A549 (cell line): ENCODE measurements around the gene PLGRKT. TPM values are rescaled to one million over a fixed set of nuclear protein-coding genes. Genes with fewer than 3 reads are reported as not detected.
"Not testable (repeated sequence)": the region's sequence is repeated elsewhere in the genome, so short reads cannot be mapped to it uniquely, and the experiment has no call there.

Experiments used
- ATAC-seq, 2 experiments: fragments of 200-7000 bp in 1 of 2; fragments of >200 bp in 1 of 2; cut with Nextera tagmentation in 1 of 2; cut with Tn5 transposase in 1 of 2; 3 replicates each; pipeline versions ENCODE4 v1.8.0 to v1.9.1; 2018 to 2020; ENCODE audit warnings: mild to moderate bottlenecking in 1 of 2, moderate library complexity in 1 of 2
- CTCF ChIA-PET: fragments of 300-600 bp; sonication (Branson Sonifier 250); formaldehyde crosslinking; extraction: SDS; loops from one replicate; lab custom pipeline; 2021; ENCODE audit warnings: antibody characterized with exemption, inconsistent platforms; lab: Yijun Ruan, JAX
- POLR2A ChIA-PET: fragments of 350-600 bp; formaldehyde crosslinking; extraction: SDS; loops from one replicate; lab custom pipeline; 2021; ENCODE audit warnings: antibody characterized with exemption, inconsistent platforms; lab: Yijun Ruan, JAX
- DNase-seq, 2 experiments: peaks; one replicate each; pipeline versions ENCODE4 v3.0.0 to v3.0.0-alpha.2; 2011 to 2016; ENCODE audit warnings: low read depth in 1 of 2, low spot score in 1 of 2
- FAIRE-seq: peaks from 2 replicates; lab custom pipeline; 2011; peaks lifted over from hg19 to GRCh38; lab: Jason Lieb, UNC
- H3K27ac ChIP-seq, 2 experiments: fragments of >200 bp; sonication (Bioruptor Twin); formaldehyde crosslinking; 3 replicates each; pipeline ENCODE4 v1.5.1; 2016 to 2017
- H3K4me1 ChIP-seq: fragments of >200 bp; sonication (Bioruptor Twin); formaldehyde crosslinking; 3 replicates; pipeline ENCODE4 v1.6.1; 2016
- H3K4me2 ChIP-seq: fragments of >200 bp; sonication (Bioruptor Twin); formaldehyde crosslinking; 3 replicates; pipeline ENCODE4 v1.6.1; 2016
- H3K4me3 ChIP-seq: fragments of >200 bp; sonication (Bioruptor Twin); formaldehyde crosslinking; 3 replicates; pipeline ENCODE4 v1.5.1; 2016
- H3K9me3 ChIP-seq: fragments of >200 bp; sonication (Bioruptor Twin); formaldehyde crosslinking; 3 replicates; pipeline ENCODE4 v1.6.1; 2016
- BCL3 ChIP-seq: fragments of >200 bp; sonication (Bioruptor Twin); formaldehyde crosslinking; IDR thresholded peaks from 3 replicates; pipeline ENCODE4 v1.6.1; 2016
- BHLHE40 ChIP-seq: IDR thresholded peaks from 2 replicates; pipeline ENCODE4 v1.6.1; 2012; ENCODE audit warnings: low read depth, low read length, inconsistent platforms
- CBX2 ChIP-seq: fragments of 200-600 bp; sonication (generic); IDR thresholded peaks from 2 replicates; pipeline ENCODE4 v1.6.1; 2016; ENCODE audit warnings: low read depth, mild to moderate bottlenecking, borderline replicate concordance
- CHD2 ChIP-seq: fragments of 150-350 bp; IDR thresholded peaks from 2 replicates; pipeline ENCODE4 v1.6.1; 2014; ENCODE audit warnings: low read length; ENCODE audit not compliant: partially characterized antibody
- EHF ChIP-seq: fragments of 250-450 bp; sonication (Bioruptor Pico); IDR thresholded peaks from 2 replicates; pipeline ENCODE4 v1.5.0; 2020; ENCODE audit warnings: mild to moderate bottlenecking
- ESRRA ChIP-seq: fragments of 150-350 bp; IDR thresholded peaks from 2 replicates; pipeline ENCODE4 v1.6.1; 2014; ENCODE audit warnings: mild to moderate bottlenecking, low read length, borderline replicate concordance
- GATA3 ChIP-seq: IDR thresholded peaks from 2 replicates; pipeline ENCODE4 v1.6.1; 2012; ENCODE audit warnings: borderline replicate concordance
- HDAC2 ChIP-seq: fragments of 200-600 bp; sonication (generic); IDR thresholded peaks from 2 replicates; pipeline ENCODE4 v1.6.1; 2016
- HOXA7 ChIP-seq: fragments of 250-450 bp; sonication (Bioruptor Pico); IDR thresholded peaks from 2 replicates; pipeline ENCODE4 v1.5.0; 2020; ENCODE audit warnings: mild to moderate bottlenecking, moderate library complexity
- KDM5A ChIP-seq: fragments of 200-600 bp; sonication (generic); IDR thresholded peaks from 2 replicates; pipeline ENCODE4 v1.6.1; 2016; ENCODE audit warnings: antibody characterized with exemption, mild to moderate bottlenecking
- MAFK ChIP-seq: fragments of 450-650 bp; IDR thresholded peaks from 2 replicates; pipeline ENCODE4 v1.6.1; 2014; ENCODE audit not compliant: partially characterized antibody
- NR3C1 ChIP-seq: fragments of >200 bp; sonication (Bioruptor Twin); formaldehyde crosslinking; IDR thresholded peaks from 3 replicates; pipeline ENCODE4 v1.6.1; 2017
- PHF8 ChIP-seq: fragments of 200-600 bp; sonication (generic); IDR thresholded peaks from 2 replicates; pipeline ENCODE4 v1.6.1; 2016; ENCODE audit warnings: low read depth, mild to moderate bottlenecking, antibody characterized with exemption, moderate library complexity, borderline replicate concordance
- POLR2A ChIP-seq: IDR thresholded peaks from 2 replicates; pipeline ENCODE4 v1.6.1; 2012; ENCODE audit warnings: mild to moderate bottlenecking, low read length
- POLR2AphosphoS2 ChIP-seq: conservative IDR thresholded peaks from 2 replicates; pipeline ENCODE4 v1.6.1; 2012; ENCODE audit warnings: low read length, improper control_type of control experiment, inconsistent platforms
- RAD21 ChIP-seq, 2 experiments: fragments of >200 bp in 1 of 2; sonication (Bioruptor Twin) in 1 of 2; formaldehyde crosslinking in 1 of 2; IDR thresholded peaks in 1 of 2; conservative IDR thresholded peaks in 1 of 2; 2 replicates in 1 of 2; 3 replicates in 1 of 2; pipeline ENCODE4 v1.6.1; 2012 to 2018; ENCODE audit warnings: inconsistent platforms in 1 of 2
- RARB ChIP-seq: fragments of 250-450 bp; sonication (Bioruptor Pico); IDR thresholded peaks from 2 replicates; pipeline ENCODE4 v1.8.0; 2021; ENCODE audit warnings: mild to moderate bottlenecking, moderate library complexity
- REST ChIP-seq: fragments of 200-600 bp; sonication (generic); IDR thresholded peaks from 2 replicates; pipeline ENCODE4 v1.6.1; 2016; ENCODE audit warnings: antibody characterized with exemption, mild to moderate bottlenecking, moderate library complexity
- SREBF2 ChIP-seq: fragments of 450-650 bp; IDR thresholded peaks from 2 replicates; pipeline ENCODE4 v1.6.1; 2014; ENCODE audit warnings: mild to moderate bottlenecking, moderate library complexity
- TFCP2L1 ChIP-seq: fragments of 250-450 bp; sonication (Bioruptor Pico); IDR thresholded peaks from 2 replicates; pipeline ENCODE4 v1.5.0; 2021; ENCODE audit warnings: mild to moderate bottlenecking
- USF2 ChIP-seq: fragments of 450-650 bp; IDR thresholded peaks from 2 replicates; pipeline ENCODE4 v1.6.1; 2014; ENCODE audit warnings: antibody characterized with exemption
- ZSCAN20 ChIP-seq: fragments of 250-450 bp; sonication (Bioruptor Pico); IDR thresholded peaks from 2 replicates; pipeline ENCODE4 v1.8.0; 2022; ENCODE audit warnings: mild to moderate bottlenecking, moderate library complexity
- WGBS: methylation state at CpG from one replicate; pipeline ENCODE4 v1.1.6; 2017; ENCODE audit errors: missing lambda C conversion rate; 5-methylcytosine and 5-hydroxymethylcytosine counted together
- polyA plus RNA-seq, 4 experiments: library from polyadenylated mRNA; depleted of rRNA in 3 of 4; stranded (reverse); fragments of >200 nt; fragmentation: RNase III in 1 of 4; extraction: RNeasy Plus Mini Kit Qiagen cat#74134 plus additional on column Dnase treatment in 1 of 4; gene quantifications; 2 replicates in 3 of 4; 3 replicates in 1 of 4; pipeline ENCODE4 v1.2.3, GENCODE V29; 2011 to 2017
- TF ChIP-seq, protein P1 (sequence below): IDR thresholded peaks from 2 replicates; pipeline ENCODE4 v1.6.1; 2012
- TF ChIP-seq, protein P2 (sequence below): IDR thresholded peaks from 2 replicates; pipeline ENCODE4 v1.6.1; 2012; ENCODE audit warnings: low read depth, borderline replicate concordance
- TF ChIP-seq, protein P3 (sequence below): IDR thresholded peaks from 2 replicates; pipeline ENCODE4 v1.6.1; 2012
- TF ChIP-seq, protein P4 (sequence below): fragments of 150-350 bp; IDR thresholded peaks from 2 replicates; pipeline ENCODE4 v1.6.1; 2014; ENCODE audit warnings: low read depth, mild to moderate bottlenecking, low read length

The PLGRKT gene
- polyA plus RNA-seq, 2 of the 4 experiments (the other 2 are of a cell fraction), result 24.3 to 37.7 TPM

- no peak for DNase-seq
- TF ChIP-seq USF2, result no peak
- TF ChIP-seq HDAC2, result no peak
- no peak for TF ChIP-seq RAD21 (conservative IDR thresholded peaks at IDR 0.05 in 1 of 2, IDR thresholded peaks at IDR 0.05 in 1 of 2)
- TF ChIP-seq ZSCAN20, result no peak
- no peak for TF ChIP-seq RARB (CRISPR knock-in tag)
- no peak for TF ChIP-seq PHF8
- no peak for TF ChIP-seq BCL3
- no peak for TF ChIP-seq KDM5A
- no peak for TF ChIP-seq MAFK
- no peak for TF ChIP-seq CHD2
- TF ChIP-seq POLR2A, result no peak
- no peak for TF ChIP-seq ESRRA
- no peak for TF ChIP-seq EHF
- no peak for TF ChIP-seq HOXA7 (CRISPR knock-in tag)
- TF ChIP-seq GATA3, result no peak
- TF ChIP-seq, protein P1, sequence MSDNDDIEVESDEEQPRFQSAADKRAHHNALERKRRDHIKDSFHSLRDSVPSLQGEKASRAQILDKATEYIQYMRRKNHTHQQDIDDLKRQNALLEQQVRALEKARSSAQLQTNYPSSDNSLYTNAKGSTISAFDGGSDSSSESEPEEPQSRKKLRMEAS, result no peak
- TF ChIP-seq BHLHE40, result no peak
- TF ChIP-seq TFCP2L1 (CRISPR knock-in tag), result no peak
- no peak for TF ChIP-seq NR3C1
- TF ChIP-seq, protein P2, sequence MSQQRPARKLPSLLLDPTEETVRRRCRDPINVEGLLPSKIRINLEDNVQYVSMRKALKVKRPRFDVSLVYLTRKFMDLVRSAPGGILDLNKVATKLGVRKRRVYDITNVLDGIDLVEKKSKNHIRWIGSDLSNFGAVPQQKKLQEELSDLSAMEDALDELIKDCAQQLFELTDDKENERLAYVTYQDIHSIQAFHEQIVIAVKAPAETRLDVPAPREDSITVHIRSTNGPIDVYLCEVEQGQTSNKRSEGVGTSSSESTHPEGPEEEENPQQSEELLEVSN, result no peak
- TF ChIP-seq, all 56 proteins: peak for 0
- ChIA-PET POLR2A (no interaction called here), CTCF (interaction anchor here (1.0 to 1.9 kb wide), 3 partner anchors 16 to 134 kb away, joined by 4 to 8 read pairs (median 4); partner anchors contain the start of gene CD274)
- Histone ChIP-seq H3K27ac (no peak overlapping the region), H3K4me3 (no peak overlapping the region), H3K4me1 (no peaks in the 10 kb centered on the region), H3K4me2 (no peak overlapping the region), H3K9me3 (no peaks in the 10 kb centered on the region)
- FAIRE-seq (no peak), ATAC-seq (no peak)
- 69% methylated on average over 2 of the region's 2 CpGs for WGBS
These were observed 29.0 kb upstream of the PLGRKT start for GRCh38 chr9:5466766-5467165.

DNA sequence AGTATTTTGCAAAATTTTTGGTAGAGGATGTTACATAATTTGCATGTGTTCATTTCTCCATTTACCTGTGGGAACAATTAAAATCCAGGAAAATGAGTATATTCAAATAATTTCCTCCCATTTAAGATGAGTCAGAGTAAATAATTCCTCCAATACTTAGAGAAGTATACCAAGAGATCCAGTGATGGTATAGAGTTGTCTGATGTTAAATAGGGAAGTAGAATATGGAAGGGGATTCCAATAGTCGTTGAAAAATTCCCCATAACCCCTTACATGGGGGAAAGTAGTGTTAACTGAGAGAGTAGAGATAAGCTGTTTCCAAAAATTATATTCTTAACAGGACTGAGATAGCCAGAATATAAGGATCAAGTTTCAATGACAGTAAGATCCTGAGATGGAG lies 28.3 kb upstream of the PLGRKT start:
- no peaks in the 10 kb centered on the region for H3K9me3 ChIP-seq
- no peak for FAIRE-seq
- no peaks in the 10 kb centered on the region for H3K4me1 ChIP-seq
- no peak overlapping the region for H3K27ac ChIP-seq
- no peak for ATAC-seq
- ChIA-PET POLR2A (no interaction called here), CTCF (interaction anchor here (1.0 to 1.9 kb wide), 5 partner anchors 16 to 135 kb away, joined by 3 to 8 read pairs (median 4); partner anchors contain the start of gene CD274)
- 50% methylated on average over 1 of the region's 1 CpG for WGBS
- H3K4me2 ChIP-seq, result no peak overlapping the region
- no peak overlapping the region for H3K4me3 ChIP-seq
- TF ChIP-seq SREBF2 (no peak), REST (no peak), CBX2 (no peak), POLR2AphosphoS2 (no peak), RARB (CRISPR knock-in tag) (no peak)
- TF ChIP-seq, protein P3, sequence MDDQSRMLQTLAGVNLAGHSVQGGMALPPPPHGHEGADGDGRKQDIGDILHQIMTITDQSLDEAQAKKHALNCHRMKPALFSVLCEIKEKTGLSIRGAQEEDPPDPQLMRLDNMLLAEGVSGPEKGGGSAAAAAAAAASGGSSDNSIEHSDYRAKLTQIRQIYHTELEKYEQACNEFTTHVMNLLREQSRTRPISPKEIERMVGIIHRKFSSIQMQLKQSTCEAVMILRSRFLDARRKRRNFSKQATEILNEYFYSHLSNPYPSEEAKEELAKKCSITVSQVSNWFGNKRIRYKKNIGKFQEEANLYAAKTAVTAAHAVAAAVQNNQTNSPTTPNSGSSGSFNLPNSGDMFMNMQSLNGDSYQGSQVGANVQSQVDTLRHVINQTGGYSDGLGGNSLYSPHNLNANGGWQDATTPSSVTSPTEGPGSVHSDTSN, result no peak
- TF ChIP-seq, protein P4, sequence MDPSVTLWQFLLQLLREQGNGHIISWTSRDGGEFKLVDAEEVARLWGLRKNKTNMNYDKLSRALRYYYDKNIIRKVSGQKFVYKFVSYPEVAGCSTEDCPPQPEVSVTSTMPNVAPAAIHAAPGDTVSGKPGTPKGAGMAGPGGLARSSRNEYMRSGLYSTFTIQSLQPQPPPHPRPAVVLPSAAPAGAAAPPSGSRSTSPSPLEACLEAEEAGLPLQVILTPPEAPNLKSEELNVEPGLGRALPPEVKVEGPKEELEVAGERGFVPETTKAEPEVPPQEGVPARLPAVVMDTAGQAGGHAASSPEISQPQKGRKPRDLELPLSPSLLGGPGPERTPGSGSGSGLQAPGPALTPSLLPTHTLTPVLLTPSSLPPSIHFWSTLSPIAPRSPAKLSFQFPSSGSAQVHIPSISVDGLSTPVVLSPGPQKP, result no peak
- DNase-seq, result no peak

- DNase-seq, H3K4me3 ChIP-seq, ATAC-seq, POLR2A ChIA-PET, H3K9me3 ChIP-seq, H3K4me1 ChIP-seq, H3K27ac ChIP-seq, FAIRE-seq, H3K4me2 ChIP-seq: not testable (repeated sequence)
- 96% methylated on average over 4 of the region's 4 CpGs for WGBS
- CTCF ChIA-PET, result interaction anchor here (1.0 to 4.0 kb wide), 5 partner anchors 16 to 135 kb away, joined by 3 to 19 read pairs (median 5); partner anchors contain the start of gene CD274
These were observed 27.2 kb upstream of the PLGRKT start for GRCh38 chr9:5464831-5465330.
